ENCODE data around the gene KL. TPM values are rescaled to one million over a fixed set of nuclear protein-coding genes. Genes with fewer than 3 reads are reported as not detected.

Gene KL
- polyA plus RNA-seq, 2 donors = 0.08 to 0.32 TPM

DNA sequence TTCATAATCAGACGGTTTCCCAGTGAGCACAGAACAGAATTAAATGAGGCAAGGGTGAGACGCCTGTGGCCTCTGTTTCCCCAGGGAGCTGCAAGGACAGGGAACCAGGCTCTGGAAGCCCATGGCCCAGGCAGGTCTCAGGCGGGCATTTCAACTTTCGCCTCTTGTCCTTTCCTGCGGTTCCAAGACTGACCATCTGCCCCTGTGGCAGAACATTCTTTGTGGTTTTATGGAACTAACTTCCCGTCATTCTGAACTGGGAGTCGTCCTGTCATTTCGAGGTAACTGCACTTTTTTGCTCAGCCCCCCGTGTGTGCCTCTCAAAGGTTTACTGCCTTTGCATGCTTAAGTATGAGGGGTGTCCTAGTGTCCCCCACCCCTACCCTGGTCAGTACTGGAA lies 70.9 kb downstream of the KL start:
- Histone ChIP-seq H3K27me3 (ENCODE audit: control insufficient read depth in 1 of 2, insufficient read depth in 2 of 2, low read length in 2 of 2) (no peaks in the 10 kb centered on the region), H3K27ac (ENCODE audit: low read depth in 2 of 2, low read length in 1 of 2) (no peak overlapping the region), H3K4me1 (ENCODE audit: control insufficient read depth in 2 of 2, insufficient read depth in 2 of 2, low read length in 1 of 2) (no peaks in the 10 kb centered on the region), H3K4me3 (ENCODE audit: low read depth in 1 of 2, low read length in 2 of 2) (no peak overlapping the region), H3K9me3 (ENCODE audit: control insufficient read depth in 2 of 2, insufficient read depth in 1 of 2, low read depth in 1 of 2, low read length in 1 of 2) (no peaks in the 10 kb centered on the region), H3K36me3 (ENCODE audit: control insufficient read depth in 2 of 2, insufficient read depth in 2 of 2, low read length in 1 of 2) (no peaks in the 10 kb centered on the region)
- 86 to 89% methylated on average over 9 of the region's 9 CpGs for WGBS, 2 donors

DNA sequence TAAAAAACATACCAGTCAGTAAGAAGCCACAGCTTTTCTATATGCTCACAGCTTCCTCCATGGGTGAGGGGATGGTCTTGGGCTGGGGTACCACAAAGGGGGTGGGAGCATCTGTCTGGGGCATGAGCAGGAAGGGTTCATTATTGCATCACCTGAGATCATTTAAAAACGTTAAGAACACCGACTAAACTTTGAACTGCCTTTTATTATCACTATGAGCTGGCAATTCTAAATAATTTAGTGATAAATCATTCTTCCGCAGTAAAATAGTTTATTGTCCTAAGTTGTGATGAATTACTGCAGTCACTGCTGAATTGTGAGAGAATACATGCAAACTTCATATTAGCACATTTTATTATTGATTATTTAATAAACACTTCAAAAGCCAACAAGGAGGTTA lies 71.6 kb downstream of the KL start:
- 40 to 49% methylated on average over 3 of the region's 3 CpGs for WGBS, 2 donors
- no peaks in the 10 kb centered on the region for H3K36me3 ChIP-seq (ENCODE audit: control insufficient read depth in 2 of 2, insufficient read depth in 2 of 2, low read length in 1 of 2)

DNA sequence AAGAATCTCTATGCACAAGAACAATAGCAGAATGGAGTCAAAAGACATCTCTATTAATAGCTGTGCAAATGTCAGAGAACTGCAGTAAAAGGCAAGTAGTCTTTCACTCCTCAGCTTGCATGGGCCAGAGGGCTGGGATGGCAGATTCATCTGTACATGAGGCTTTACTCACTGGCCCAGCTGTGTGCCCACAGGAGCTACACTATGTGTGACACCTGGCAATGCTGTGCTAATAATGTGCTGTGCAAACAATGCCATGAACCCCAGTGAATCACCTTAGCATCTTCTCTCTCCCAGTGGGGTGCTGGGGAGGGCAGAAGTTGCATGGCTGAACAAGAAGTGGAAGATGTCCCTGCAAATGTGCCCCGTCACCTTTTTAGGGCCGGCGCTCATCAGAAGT lies 73.1 kb downstream of the KL start:
- Histone ChIP-seq H3K4me3 (ENCODE audit: low read depth in 1 of 2, low read length in 2 of 2) (no peak overlapping the region), H3K36me3 (ENCODE audit: control insufficient read depth in 2 of 2, insufficient read depth in 2 of 2, low read length in 1 of 2) (no peaks in the 10 kb centered on the region), H3K4me1 (ENCODE audit: control insufficient read depth in 2 of 2, insufficient read depth in 2 of 2, low read length in 1 of 2) (no peaks in the 10 kb centered on the region), H3K27ac (ENCODE audit: low read depth in 2 of 2, low read length in 1 of 2) (no peak overlapping the region), H3K27me3 (ENCODE audit: control insufficient read depth in 1 of 2, insufficient read depth in 2 of 2, low read length in 2 of 2) (no peaks in the 10 kb centered on the region), H3K9me3 (ENCODE audit: control insufficient read depth in 2 of 2, insufficient read depth in 1 of 2, low read depth in 1 of 2, low read length in 1 of 2) (no peaks in the 10 kb centered on the region)
- WGBS, 2 donors = 96 to 98% methylated on average over 3 of the region's 3 CpGs

More for the DNA sequence above, 71.6 kb downstream of the KL start:
- Histone ChIP-seq H3K27ac (ENCODE audit: low read depth in 2 of 2, low read length in 1 of 2) (no peak overlapping the region), H3K9me3 (ENCODE audit: control insufficient read depth in 2 of 2, insufficient read depth in 1 of 2, low read depth in 1 of 2, low read length in 1 of 2) (no peaks in the 10 kb centered on the region), H3K27me3 (ENCODE audit: control insufficient read depth in 1 of 2, insufficient read depth in 2 of 2, low read length in 2 of 2) (no peaks in the 10 kb centered on the region), H3K4me3 (ENCODE audit: low read depth in 1 of 2, low read length in 2 of 2) (no peak overlapping the region), H3K4me1 (ENCODE audit: control insufficient read depth in 2 of 2, insufficient read depth in 2 of 2, low read length in 1 of 2) (no peaks in the 10 kb centered on the region)

GRCh38 chr13:33090755-33091414 lies 74.7 kb downstream of the KL start:
- no peak overlapping the region for H3K27ac ChIP-seq (ENCODE audit: low read depth in 2 of 2, low read length in 1 of 2)
- no peak overlapping the region for H3K4me3 ChIP-seq (ENCODE audit: low read depth in 1 of 2, low read length in 2 of 2)
- H3K27me3 ChIP-seq (ENCODE audit: control insufficient read depth in 1 of 2, insufficient read depth in 2 of 2, low read length in 2 of 2) = no peaks in the 10 kb centered on the region
- no peaks in the 10 kb centered on the region for H3K9me3 ChIP-seq (ENCODE audit: control insufficient read depth in 2 of 2, insufficient read depth in 1 of 2, low read depth in 1 of 2, low read length in 1 of 2)
- H3K36me3 ChIP-seq (ENCODE audit: control insufficient read depth in 2 of 2, insufficient read depth in 2 of 2, low read length in 1 of 2) = no peaks in the 10 kb centered on the region
- WGBS, 2 donors = 60 to 62% methylated on average over 4 of the region's 4 CpGs
- H3K4me1 ChIP-seq (ENCODE audit: control insufficient read depth in 2 of 2, insufficient read depth in 2 of 2, low read length in 1 of 2) = no peaks in the 10 kb centered on the region

DNA sequence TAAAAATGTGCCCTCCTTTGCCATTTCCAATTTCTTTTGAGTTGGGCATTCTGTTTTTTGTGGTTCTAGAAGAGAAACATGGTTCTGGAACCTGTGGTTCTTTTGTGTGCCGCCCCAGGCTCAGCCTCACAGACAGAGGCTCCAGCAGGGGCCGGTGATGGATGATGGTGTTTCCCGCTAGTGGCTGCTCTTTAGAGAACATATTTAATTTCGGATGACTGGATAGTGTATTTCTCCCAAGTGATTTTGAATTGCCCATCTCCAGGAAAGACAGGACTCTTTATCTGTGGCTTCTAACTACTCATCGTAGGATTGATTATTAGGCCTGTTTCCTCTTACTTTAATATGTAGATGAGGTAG lies 75.2 kb downstream of the KL start:
- Histone ChIP-seq H3K4me1 (ENCODE audit: control insufficient read depth in 2 of 2, insufficient read depth in 2 of 2, low read length in 1 of 2) (no peaks in the 10 kb centered on the region), H3K4me3 (ENCODE audit: low read depth in 1 of 2, low read length in 2 of 2) (no peak overlapping the region), H3K36me3 (ENCODE audit: control insufficient read depth in 2 of 2, insufficient read depth in 2 of 2, low read length in 1 of 2) (no peaks in the 10 kb centered on the region), H3K9me3 (ENCODE audit: control insufficient read depth in 2 of 2, insufficient read depth in 1 of 2, low read depth in 1 of 2, low read length in 1 of 2) (no peaks in the 10 kb centered on the region), H3K27ac (ENCODE audit: low read depth in 2 of 2, low read length in 1 of 2) (no peak overlapping the region), H3K27me3 (ENCODE audit: control insufficient read depth in 1 of 2, insufficient read depth in 2 of 2, low read length in 2 of 2) (no peaks in the 10 kb centered on the region)
- 91 to 93% methylated on average over 5 of the region's 5 CpGs for WGBS, 2 donors

DNA sequence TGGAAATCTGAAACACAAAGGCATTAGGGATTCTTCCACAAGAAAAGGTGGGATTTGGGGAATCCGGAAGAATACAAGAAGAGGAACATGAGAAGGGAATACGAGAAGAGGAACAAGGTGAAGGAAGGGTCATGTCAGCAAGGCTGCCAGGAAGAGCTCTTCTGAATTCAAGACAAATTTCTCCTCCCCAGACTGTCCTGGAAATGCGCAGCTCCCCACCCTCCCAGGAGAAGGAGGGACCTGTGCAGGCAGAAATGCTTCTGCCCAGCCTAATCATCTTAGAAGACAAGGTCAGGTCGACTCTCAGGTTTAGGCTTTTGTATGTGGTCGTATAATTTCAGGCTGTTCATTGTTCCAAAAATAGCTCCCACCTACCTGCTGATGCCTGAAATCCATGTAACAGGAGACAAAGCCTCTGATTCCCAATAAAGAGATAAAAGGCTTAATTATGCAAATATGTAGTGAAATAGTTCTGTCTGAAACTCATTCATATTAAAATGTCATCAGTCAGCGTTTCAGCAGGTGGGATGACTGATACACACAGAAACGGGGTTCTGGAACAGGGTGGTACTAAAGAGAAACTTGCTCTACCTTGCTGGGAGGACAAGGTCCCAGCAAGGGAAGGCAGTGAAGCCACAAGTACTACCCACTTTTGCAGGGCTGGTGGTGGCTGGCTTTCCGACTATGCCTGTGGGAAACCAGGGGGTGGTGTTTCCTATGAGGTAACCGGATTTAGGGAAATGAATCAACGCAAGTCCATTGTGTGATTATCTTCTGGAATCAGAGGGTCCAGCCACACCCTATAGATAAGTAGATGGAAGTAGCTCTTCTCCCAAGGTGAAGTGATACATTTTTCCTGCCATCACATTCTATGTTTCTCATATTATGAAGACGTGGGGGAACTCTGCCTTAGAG lies 76.1 kb downstream of the KL start:
- WGBS, 2 donors = 80 to 81% methylated on average over 11 of the region's 11 CpGs
- Histone ChIP-seq H3K36me3 (ENCODE audit: control insufficient read depth in 2 of 2, insufficient read depth in 2 of 2, low read length in 1 of 2) (no peaks in the 10 kb centered on the region), H3K9me3 (ENCODE audit: control insufficient read depth in 2 of 2, insufficient read depth in 1 of 2, low read depth in 1 of 2, low read length in 1 of 2) (no peaks in the 10 kb centered on the region), H3K27me3 (ENCODE audit: control insufficient read depth in 1 of 2, insufficient read depth in 2 of 2, low read length in 2 of 2) (no peaks in the 10 kb centered on the region), H3K27ac (ENCODE audit: low read depth in 2 of 2, low read length in 1 of 2) (no peak overlapping the region), H3K4me1 (ENCODE audit: control insufficient read depth in 2 of 2, insufficient read depth in 2 of 2, low read length in 1 of 2) (no peaks in the 10 kb centered on the region), H3K4me3 (ENCODE audit: low read depth in 1 of 2, low read length in 2 of 2) (no peak overlapping the region)

GRCh38 chr13:33096886-33097605 lies 80.8 kb downstream of the KL start:
- Histone ChIP-seq H3K36me3 (ENCODE audit: control insufficient read depth in 2 of 2, insufficient read depth in 2 of 2, low read length in 1 of 2) (no peaks in the 10 kb centered on the region), H3K27ac (ENCODE audit: low read depth in 2 of 2, low read length in 1 of 2) (no peak overlapping the region), H3K4me3 (ENCODE audit: low read depth in 1 of 2, low read length in 2 of 2) (no peak overlapping the region), H3K9me3 (ENCODE audit: control insufficient read depth in 2 of 2, insufficient read depth in 1 of 2, low read depth in 1 of 2, low read length in 1 of 2) (no peaks in the 10 kb centered on the region), H3K4me1 (ENCODE audit: control insufficient read depth in 2 of 2, insufficient read depth in 2 of 2, low read length in 1 of 2) (no peaks in the 10 kb centered on the region), H3K27me3 (ENCODE audit: control insufficient read depth in 1 of 2, insufficient read depth in 2 of 2, low read length in 2 of 2) (no peaks in the 10 kb centered on the region)
- 90 to 95% methylated on average over 2 of the region's 2 CpGs for WGBS, 2 donors

GRCh38 chr13:33099860-33100259 lies 83.6 kb downstream of the KL start:
- H3K36me3 ChIP-seq (ENCODE audit: control insufficient read depth in 2 of 2, insufficient read depth in 2 of 2, low read length in 1 of 2) = no peaks in the 10 kb centered on the region
- 59 to 73% methylated on average over 3 of the region's 3 CpGs for WGBS, 2 donors
- no peaks in the 10 kb centered on the region for H3K4me1 ChIP-seq (ENCODE audit: control insufficient read depth in 2 of 2, insufficient read depth in 2 of 2, low read length in 1 of 2)
- H3K9me3 ChIP-seq (ENCODE audit: control insufficient read depth in 2 of 2, insufficient read depth in 1 of 2, low read depth in 1 of 2, low read length in 1 of 2) = no peaks in the 10 kb centered on the region
- H3K27me3 ChIP-seq (ENCODE audit: control insufficient read depth in 1 of 2, insufficient read depth in 2 of 2, low read length in 2 of 2) = no peaks in the 10 kb centered on the region
- no peak overlapping the region for H3K4me3 ChIP-seq (ENCODE audit: low read depth in 1 of 2, low read length in 2 of 2)
- no peak overlapping the region for H3K27ac ChIP-seq (ENCODE audit: low read depth in 2 of 2, low read length in 1 of 2)

- Histone ChIP-seq H3K27me3 (ENCODE audit: control insufficient read depth in 1 of 2, insufficient read depth in 2 of 2, low read length in 2 of 2) (no peaks in the 10 kb centered on the region), H3K4me3 (ENCODE audit: low read depth in 1 of 2, low read length in 2 of 2) (no peak overlapping the region), H3K36me3 (ENCODE audit: control insufficient read depth in 2 of 2, insufficient read depth in 2 of 2, low read length in 1 of 2) (peaks cover 2 to 3% of the 10 kb centered on the region in 2 donors), H3K4me1 (ENCODE audit: control insufficient read depth in 2 of 2, insufficient read depth in 2 of 2, low read length in 1 of 2) (no peaks in the 10 kb centered on the region), H3K27ac (ENCODE audit: low read depth in 2 of 2, low read length in 1 of 2) (no peak overlapping the region), H3K9me3 (ENCODE audit: control insufficient read depth in 2 of 2, insufficient read depth in 1 of 2, low read depth in 1 of 2, low read length in 1 of 2) (no peaks in the 10 kb centered on the region)
- WGBS, 2 donors = 86 to 91% methylated on average over 3 of the region's 3 CpGs
These were observed 84.7 kb downstream of the KL start for GRCh38 chr13:33100886-33101285.

Data from esophagus (tissue), 2 donors.